ENCODE data around the gene SPRN.

GRCh38 chr10:133461841-133462240 is 37.4 kb upstream of the SPRN start:
- TF ChIP-seq CTCF (IDR thresholded peaks at IDR 0.05) (no peak), POLR2A (IDR thresholded peaks at IDR 0.05) (no peak)

All from heart left ventricle (tissue), 13 donors.